Raji (cell line): ENCODE results near the gene SPG7.

Experiments
- POLR2A ChIP-seq: IDR thresholded peaks from 2 replicates; pipeline ENCODE4 v1.6.1; 2011; ENCODE audit warnings: low read depth, low read length, control low read depth; ENCODE audit not compliant: insufficient read depth

The SPG7 gene

DNA sequence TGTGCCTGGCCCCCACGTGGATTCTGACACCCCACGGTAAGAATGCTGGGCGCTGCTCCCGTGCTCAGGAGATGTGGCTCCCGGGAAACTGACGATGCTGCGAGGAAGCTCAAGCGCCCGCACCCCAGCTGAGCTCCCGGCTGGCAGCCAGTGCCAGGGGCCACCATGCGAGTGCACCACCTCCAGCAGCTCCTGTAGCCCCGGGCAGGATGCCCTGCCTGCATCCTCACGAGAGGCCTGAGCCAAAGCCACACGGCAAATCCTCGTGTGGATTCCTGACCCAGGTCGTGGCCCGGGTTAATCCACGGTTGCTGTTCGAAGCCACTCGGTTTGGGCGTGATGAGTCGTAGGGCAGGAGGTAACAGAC is 93.7 kb downstream of the SPG7 start:
- no peak for TF ChIP-seq POLR2A

GRCh38 chr16:89602273-89602951 is 94.2 kb downstream of the SPG7 start:
- TF ChIP-seq POLR2A = no peak

- no peak for TF ChIP-seq POLR2A
Measured at GRCh38 chr16:89602952-89603590, 94.9 kb downstream of the SPG7 start.

DNA sequence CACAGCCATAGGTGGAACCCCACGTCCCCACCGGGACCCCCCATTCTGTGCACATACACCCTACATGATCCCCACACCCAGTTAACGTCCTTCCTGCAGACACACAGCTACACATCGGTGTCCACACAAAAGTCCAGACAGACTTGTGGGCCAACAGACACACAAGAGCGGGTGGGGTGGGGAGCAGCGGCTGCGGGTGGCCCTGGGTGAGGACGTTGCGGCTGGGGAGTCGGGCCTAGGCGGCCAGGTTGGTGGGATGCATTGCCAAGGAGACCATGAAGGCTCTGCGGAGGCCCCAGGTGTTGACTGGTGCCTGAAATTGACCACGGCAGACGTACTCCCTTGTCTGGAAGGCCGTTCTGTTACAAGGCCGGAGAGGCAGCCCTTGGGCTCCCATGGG is 96.6 kb downstream of the SPG7 start:
- TF ChIP-seq POLR2A = no peak

- no peak for TF ChIP-seq POLR2A
Measured at GRCh38 chr16:89605186-89605970, 97.2 kb downstream of the SPG7 start.

DNA sequence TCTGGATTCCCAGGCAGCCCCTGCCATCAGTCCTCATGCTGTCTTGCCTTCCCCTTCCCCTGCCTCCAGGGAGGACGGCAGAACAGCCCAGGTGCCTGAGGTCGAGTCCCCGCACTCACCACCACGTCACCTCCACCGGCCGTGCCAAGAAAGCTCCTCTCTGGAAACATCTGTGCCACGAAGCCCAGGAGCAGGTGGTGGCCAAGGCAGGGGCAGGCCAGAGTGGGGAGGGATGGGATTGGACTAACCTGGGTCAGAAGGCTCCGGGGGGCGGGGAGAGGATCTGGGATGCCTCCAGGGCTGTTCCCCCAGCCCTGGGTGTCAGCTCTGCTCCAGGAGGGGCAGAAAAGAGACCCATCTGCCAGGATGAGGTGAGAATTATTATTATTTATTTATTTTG is 97.8 kb downstream of the SPG7 start:
- TF ChIP-seq POLR2A = no peak
